Measurements from ENCODE around the gene DLGAP1.

The DLGAP1 gene

GRCh38 chr18:4438938-4439337 lies 16.2 kb downstream of the DLGAP1 start:
- Histone ChIP-seq H3K36me3 (ENCODE audit: control insufficient read depth, insufficient read depth, low read length) (no peaks in the 10 kb centered on the region), H3K4me3 (ENCODE audit: insufficient read depth, low read depth, low read length, poor library complexity, severe bottlenecking) (no peak overlapping the region), H3K27ac (ENCODE audit: insufficient read depth, low read length, poor library complexity, severe bottlenecking) (no peak overlapping the region), H3K27me3 (replicated peaks; ENCODE audit: control insufficient read depth, insufficient read depth, low read length, poor library complexity, severe bottlenecking) (no peaks in the 10 kb centered on the region), H3K4me1 (ENCODE audit: control insufficient read depth, insufficient read depth, low read length, poor library complexity, severe bottlenecking) (no peaks in the 10 kb centered on the region), H3K9me3 (ENCODE audit: control insufficient read depth, low read length) (no peaks in the 10 kb centered on the region)
- DNase-seq: no peak

GRCh38 chr18:4433717-4434116 lies 21.4 kb downstream of the DLGAP1 start:
- no peak for DNase-seq
- H3K27me3 ChIP-seq (replicated peaks; ENCODE audit: control insufficient read depth, insufficient read depth, low read length, poor library complexity, severe bottlenecking): no peaks in the 10 kb centered on the region

GRCh38 chr18:4430836-4431235 lies 24.3 kb downstream of the DLGAP1 start:
- Histone ChIP-seq H3K27me3 (replicated peaks; ENCODE audit: control insufficient read depth, insufficient read depth, low read length, poor library complexity, severe bottlenecking) (no peaks in the 10 kb centered on the region), H3K27ac (ENCODE audit: insufficient read depth, low read length, poor library complexity, severe bottlenecking) (no peak overlapping the region), H3K4me3 (ENCODE audit: insufficient read depth, low read depth, low read length, poor library complexity, severe bottlenecking) (no peak overlapping the region), H3K9me3 (ENCODE audit: control insufficient read depth, low read length) (peaks cover 2% of the 10 kb centered on the region), H3K4me1 (ENCODE audit: control insufficient read depth, insufficient read depth, low read length, poor library complexity, severe bottlenecking) (no peaks in the 10 kb centered on the region), H3K36me3 (ENCODE audit: control insufficient read depth, insufficient read depth, low read length) (no peaks in the 10 kb centered on the region)
- DNase-seq: no peak

More at GRCh38 chr18:4433717-4434116, 21.4 kb downstream of the DLGAP1 start:
- no peaks in the 10 kb centered on the region for H3K36me3 ChIP-seq (ENCODE audit: control insufficient read depth, insufficient read depth, low read length)
- H3K4me3 ChIP-seq (ENCODE audit: insufficient read depth, low read depth, low read length, poor library complexity, severe bottlenecking): no peak overlapping the region
- no peaks in the 10 kb centered on the region for H3K4me1 ChIP-seq (ENCODE audit: control insufficient read depth, insufficient read depth, low read length, poor library complexity, severe bottlenecking)
- H3K9me3 ChIP-seq (ENCODE audit: control insufficient read depth, low read length): peaks cover under 1% of the 10 kb centered on the region
- H3K27ac ChIP-seq (ENCODE audit: insufficient read depth, low read length, poor library complexity, severe bottlenecking): no peak overlapping the region

GRCh38 chr18:4417714-4418113 lies 37.4 kb downstream of the DLGAP1 start:
- no peaks in the 10 kb centered on the region for H3K27me3 ChIP-seq (replicated peaks; ENCODE audit: control insufficient read depth, insufficient read depth, low read length, poor library complexity, severe bottlenecking)
- no peak overlapping the region for H3K27ac ChIP-seq (ENCODE audit: insufficient read depth, low read length, poor library complexity, severe bottlenecking)
- H3K9me3 ChIP-seq (ENCODE audit: control insufficient read depth, low read length): no peaks in the 10 kb centered on the region
- DNase-seq: no peak
- H3K36me3 ChIP-seq (ENCODE audit: control insufficient read depth, insufficient read depth, low read length): no peaks in the 10 kb centered on the region
- H3K4me3 ChIP-seq (ENCODE audit: insufficient read depth, low read depth, low read length, poor library complexity, severe bottlenecking): no peak overlapping the region
- H3K4me1 ChIP-seq (ENCODE audit: control insufficient read depth, insufficient read depth, low read length, poor library complexity, severe bottlenecking): no peaks in the 10 kb centered on the region

- H3K9me3 ChIP-seq (ENCODE audit: control insufficient read depth, low read length): no peaks in the 10 kb centered on the region
- no peaks in the 10 kb centered on the region for H3K27me3 ChIP-seq (replicated peaks; ENCODE audit: control insufficient read depth, insufficient read depth, low read length, poor library complexity, severe bottlenecking)
- H3K4me1 ChIP-seq (ENCODE audit: control insufficient read depth, insufficient read depth, low read length, poor library complexity, severe bottlenecking): no peaks in the 10 kb centered on the region
- H3K36me3 ChIP-seq (ENCODE audit: control insufficient read depth, insufficient read depth, low read length): no peaks in the 10 kb centered on the region
- H3K4me3 ChIP-seq (ENCODE audit: insufficient read depth, low read depth, low read length, poor library complexity, severe bottlenecking): no peak overlapping the region
- no peak for DNase-seq
- H3K27ac ChIP-seq (ENCODE audit: insufficient read depth, low read length, poor library complexity, severe bottlenecking): no peak overlapping the region
Measured at GRCh38 chr18:4416976-4417375, 38.1 kb downstream of the DLGAP1 start.

GRCh38 chr18:4412286-4412685 lies 42.8 kb downstream of the DLGAP1 start:
- H3K27me3 ChIP-seq (replicated peaks; ENCODE audit: control insufficient read depth, insufficient read depth, low read length, poor library complexity, severe bottlenecking): no peaks in the 10 kb centered on the region

GRCh38 chr18:4406856-4407255 lies 48.3 kb downstream of the DLGAP1 start:
- no peak for DNase-seq
- Histone ChIP-seq H3K36me3 (ENCODE audit: control insufficient read depth, insufficient read depth, low read length) (no peaks in the 10 kb centered on the region), H3K9me3 (ENCODE audit: control insufficient read depth, low read length) (no peaks in the 10 kb centered on the region), H3K4me1 (ENCODE audit: control insufficient read depth, insufficient read depth, low read length, poor library complexity, severe bottlenecking) (no peaks in the 10 kb centered on the region), H3K27me3 (replicated peaks; ENCODE audit: control insufficient read depth, insufficient read depth, low read length, poor library complexity, severe bottlenecking) (no peaks in the 10 kb centered on the region), H3K4me3 (ENCODE audit: insufficient read depth, low read depth, low read length, poor library complexity, severe bottlenecking) (no peak overlapping the region), H3K27ac (ENCODE audit: insufficient read depth, low read length, poor library complexity, severe bottlenecking) (no peak overlapping the region)

More at GRCh38 chr18:4412286-4412685, 42.8 kb downstream of the DLGAP1 start:
- no peaks in the 10 kb centered on the region for H3K36me3 ChIP-seq (ENCODE audit: control insufficient read depth, insufficient read depth, low read length)
- no peaks in the 10 kb centered on the region for H3K4me1 ChIP-seq (ENCODE audit: control insufficient read depth, insufficient read depth, low read length, poor library complexity, severe bottlenecking)
- no peak for DNase-seq
- no peak overlapping the region for H3K27ac ChIP-seq (ENCODE audit: insufficient read depth, low read length, poor library complexity, severe bottlenecking)
- H3K9me3 ChIP-seq (ENCODE audit: control insufficient read depth, low read length): no peaks in the 10 kb centered on the region
- no peak overlapping the region for H3K4me3 ChIP-seq (ENCODE audit: insufficient read depth, low read depth, low read length, poor library complexity, severe bottlenecking)

- Histone ChIP-seq H3K27ac (ENCODE audit: insufficient read depth, low read length, poor library complexity, severe bottlenecking) (no peak overlapping the region), H3K36me3 (ENCODE audit: control insufficient read depth, insufficient read depth, low read length) (no peaks in the 10 kb centered on the region), H3K9me3 (ENCODE audit: control insufficient read depth, low read length) (no peaks in the 10 kb centered on the region), H3K4me3 (ENCODE audit: insufficient read depth, low read depth, low read length, poor library complexity, severe bottlenecking) (no peak overlapping the region), H3K4me1 (ENCODE audit: control insufficient read depth, insufficient read depth, low read length, poor library complexity, severe bottlenecking) (no peaks in the 10 kb centered on the region), H3K27me3 (replicated peaks; ENCODE audit: control insufficient read depth, insufficient read depth, low read length, poor library complexity, severe bottlenecking) (no peaks in the 10 kb centered on the region)
- no peak for DNase-seq
Measured at GRCh38 chr18:4405965-4406364, 49.1 kb downstream of the DLGAP1 start.

- H3K27me3 ChIP-seq (replicated peaks; ENCODE audit: control insufficient read depth, insufficient read depth, low read length, poor library complexity, severe bottlenecking): no peaks in the 10 kb centered on the region
- H3K4me3 ChIP-seq (ENCODE audit: insufficient read depth, low read depth, low read length, poor library complexity, severe bottlenecking): no peak overlapping the region
- no peaks in the 10 kb centered on the region for H3K4me1 ChIP-seq (ENCODE audit: control insufficient read depth, insufficient read depth, low read length, poor library complexity, severe bottlenecking)
- H3K36me3 ChIP-seq (ENCODE audit: control insufficient read depth, insufficient read depth, low read length): no peaks in the 10 kb centered on the region
- no peaks in the 10 kb centered on the region for H3K9me3 ChIP-seq (ENCODE audit: control insufficient read depth, low read length)
- no peak overlapping the region for H3K27ac ChIP-seq (ENCODE audit: insufficient read depth, low read length, poor library complexity, severe bottlenecking)
- no peak for DNase-seq
Measured at GRCh38 chr18:4403836-4404235, 51.3 kb downstream of the DLGAP1 start.

- H3K9me3 ChIP-seq (ENCODE audit: control insufficient read depth, low read length): no peaks in the 10 kb centered on the region
- H3K27ac ChIP-seq (ENCODE audit: insufficient read depth, low read length, poor library complexity, severe bottlenecking): no peak overlapping the region
- H3K36me3 ChIP-seq (ENCODE audit: control insufficient read depth, insufficient read depth, low read length): no peaks in the 10 kb centered on the region
- no peaks in the 10 kb centered on the region for H3K4me1 ChIP-seq (ENCODE audit: control insufficient read depth, insufficient read depth, low read length, poor library complexity, severe bottlenecking)
- H3K27me3 ChIP-seq (replicated peaks; ENCODE audit: control insufficient read depth, insufficient read depth, low read length, poor library complexity, severe bottlenecking): no peaks in the 10 kb centered on the region
- no peak for DNase-seq
- no peak overlapping the region for H3K4me3 ChIP-seq (ENCODE audit: insufficient read depth, low read depth, low read length, poor library complexity, severe bottlenecking)
Measured at GRCh38 chr18:4400911-4401310, 54.2 kb downstream of the DLGAP1 start.

- no peaks in the 10 kb centered on the region for H3K9me3 ChIP-seq (ENCODE audit: control insufficient read depth, low read length)
- no peak for DNase-seq
- H3K36me3 ChIP-seq (ENCODE audit: control insufficient read depth, insufficient read depth, low read length): no peaks in the 10 kb centered on the region
- H3K4me3 ChIP-seq (ENCODE audit: insufficient read depth, low read depth, low read length, poor library complexity, severe bottlenecking): no peak overlapping the region
- no peaks in the 10 kb centered on the region for H3K27me3 ChIP-seq (replicated peaks; ENCODE audit: control insufficient read depth, insufficient read depth, low read length, poor library complexity, severe bottlenecking)
- no peaks in the 10 kb centered on the region for H3K4me1 ChIP-seq (ENCODE audit: control insufficient read depth, insufficient read depth, low read length, poor library complexity, severe bottlenecking)
- no peak overlapping the region for H3K27ac ChIP-seq (ENCODE audit: insufficient read depth, low read length, poor library complexity, severe bottlenecking)
Measured at GRCh38 chr18:4399929-4400328, 55.2 kb downstream of the DLGAP1 start.

Measured in effector memory CD4-positive, alpha-beta T cell (primary cell).